Cardiac fibroblast (primary cell): ENCODE measurements around the gene RAB11B.
A peak's percentile ranks its signal among the peaks of the same experiment; 100 is the strongest.

Source experiments
- DNase-seq, 2 donors: peaks; one replicate each; pipeline versions ENCODE4 v3.0.0 to v3.0.0-alpha.2; 2010; ENCODE audit warnings: low read depth in 2 of 2
- H3K4me3 ChIP-seq, 2 donors: replicated peaks in 1 of 2; 1 replicate in 1 of 2; 2 replicates in 1 of 2; pipeline ENCODE4 v1.5.1; 2011; ENCODE audit warnings: low read depth in 2 of 2, low read length in 2 of 2, mild to moderate bottlenecking in 2 of 2, moderate library complexity in 1 of 2
- CTCF ChIP-seq: IDR thresholded peaks from one replicate; pipeline ENCODE4 v1.5.1; 2011; ENCODE audit warnings: low read depth, mild to moderate bottlenecking, low read length, inconsistent platforms

RAB11B gene

GRCh38 chr19:8393871-8394250 lies 3.7 kb downstream of the RAB11B start:
- DNase-seq = no peak
- TF ChIP-seq CTCF = no peak
- no peak overlapping the region for H3K4me3 ChIP-seq

- H3K4me3 ChIP-seq = no peak overlapping the region
- no peak for TF ChIP-seq CTCF
- DNase-seq = no peak
These were observed 5.5 kb downstream of the RAB11B start for GRCh38 chr19:8395621-8396082.

GRCh38 chr19:8396185-8396562 lies 6.0 kb downstream of the RAB11B start:
- no peak overlapping the region for H3K4me3 ChIP-seq
- no peak for DNase-seq
- no peak for TF ChIP-seq CTCF

- no peak overlapping the region for H3K4me3 ChIP-seq
- DNase-seq = peak; percentile 64 to 66
- TF ChIP-seq CTCF = peak; percentile 84
These were observed 6.5 kb downstream of the RAB11B start for GRCh38 chr19:8396563-8397203.

GRCh38 chr19:8397271-8397670 lies 7.1 kb downstream of the RAB11B start:
- no peak for TF ChIP-seq CTCF
- H3K4me3 ChIP-seq = no peak overlapping the region
- no peak for DNase-seq

- no peak for DNase-seq
These were observed 7.7 kb downstream of the RAB11B start for GRCh38 chr19:8397746-8398310.

More at GRCh38 chr19:8397746-8398310, 7.7 kb downstream of the RAB11B start:
- TF ChIP-seq CTCF = no peak
- no peak overlapping the region for H3K4me3 ChIP-seq
